ENCODE data around the gene CHD6.

- TF ChIP-seq POLR2A (IDR thresholded peaks at IDR 0.05; ENCODE audit: low read length) (no peak), GATA1 (IDR thresholded peaks at IDR 0.05; ENCODE audit: low read depth, low read length) (no peak)
Measured at GRCh38 chr20:41392871-41393704, 225.1 kb downstream of the CHD6 start.

Measured in erythroblast (primary cell).